Mesothelial cell of epicardium (in vitro differentiated cells): Measurements from ENCODE around the gene ZC2HC1C. TPM values are rescaled to one million over a fixed set of nuclear protein-coding genes. Genes with fewer than 3 reads are reported as not detected.

Source experiments
- DNase-seq, 2 experiments: peaks; one replicate each; pipeline ENCODE4 v3.0.0; 2021; ENCODE audit warnings: low spot score in 2 of 2; ENCODE audit not compliant: unreplicated experiment in 2 of 2
- H3K27ac Mint-ChIP-seq: 2 replicates; pipeline ENCODE4 v1.8.0; 2021; ENCODE audit warnings: mixed read lengths
- H3K27me3 Mint-ChIP-seq: 2 replicates; pipeline ENCODE4 v1.8.0; 2021; ENCODE audit warnings: low read depth, mixed read lengths
- H3K36me3 Mint-ChIP-seq: 2 replicates; pipeline ENCODE4 v1.8.0; 2021; ENCODE audit warnings: mixed read lengths
- H3K4me1 Mint-ChIP-seq: 2 replicates; pipeline ENCODE4 v1.8.0; 2021; ENCODE audit warnings: mixed read lengths
- H3K4me3 Mint-ChIP-seq: 2 replicates; pipeline ENCODE4 v1.8.0; 2021; ENCODE audit warnings: mild to moderate bottlenecking, moderate library complexity, mixed read lengths
- H3K9me3 Mint-ChIP-seq: 2 replicates; pipeline ENCODE4 v1.8.0; 2021; ENCODE audit warnings: mixed read lengths
- total RNA-seq: library from RNA; stranded (reverse); gene quantifications from 3 replicates; pipeline ENCODE4 v1.2.1, GENCODE V29; 2021
- TF ChIP-seq, protein P1 (sequence below): fragments of 200-600 bp; sonication (generic); IDR thresholded peaks from one replicate; pipeline ENCODE4 v1.5.0; 2021; ENCODE audit warnings: antibody characterized with exemption; ENCODE audit not compliant: unreplicated experiment

The ZC2HC1C gene
- total RNA-seq, 1 donor from 2014 or later = 2.3 TPM

GRCh38 chr14:75127903-75128595, 58.6 kb downstream of the ZC2HC1C start:
- Mint-ChIP-seq H3K27me3 (no peaks in the 10 kb centered on the region), H3K36me3 (peaks cover 4% of the 10 kb centered on the region), H3K4me3 (peak overlapping the region; percentile 89), H3K4me1 (peaks cover 35% of the 10 kb centered on the region), H3K9me3 (no peaks in the 10 kb centered on the region), H3K27ac (peak overlapping the region; percentile 93)
- DNase-seq = no peak
- TF ChIP-seq, protein P1, sequence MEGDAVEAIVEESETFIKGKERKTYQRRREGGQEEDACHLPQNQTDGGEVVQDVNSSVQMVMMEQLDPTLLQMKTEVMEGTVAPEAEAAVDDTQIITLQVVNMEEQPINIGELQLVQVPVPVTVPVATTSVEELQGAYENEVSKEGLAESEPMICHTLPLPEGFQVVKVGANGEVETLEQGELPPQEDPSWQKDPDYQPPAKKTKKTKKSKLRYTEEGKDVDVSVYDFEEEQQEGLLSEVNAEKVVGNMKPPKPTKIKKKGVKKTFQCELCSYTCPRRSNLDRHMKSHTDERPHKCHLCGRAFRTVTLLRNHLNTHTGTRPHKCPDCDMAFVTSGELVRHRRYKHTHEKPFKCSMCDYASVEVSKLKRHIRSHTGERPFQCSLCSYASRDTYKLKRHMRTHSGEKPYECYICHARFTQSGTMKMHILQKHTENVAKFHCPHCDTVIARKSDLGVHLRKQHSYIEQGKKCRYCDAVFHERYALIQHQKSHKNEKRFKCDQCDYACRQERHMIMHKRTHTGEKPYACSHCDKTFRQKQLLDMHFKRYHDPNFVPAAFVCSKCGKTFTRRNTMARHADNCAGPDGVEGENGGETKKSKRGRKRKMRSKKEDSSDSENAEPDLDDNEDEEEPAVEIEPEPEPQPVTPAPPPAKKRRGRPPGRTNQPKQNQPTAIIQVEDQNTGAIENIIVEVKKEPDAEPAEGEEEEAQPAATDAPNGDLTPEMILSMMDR = no peak

DNA sequence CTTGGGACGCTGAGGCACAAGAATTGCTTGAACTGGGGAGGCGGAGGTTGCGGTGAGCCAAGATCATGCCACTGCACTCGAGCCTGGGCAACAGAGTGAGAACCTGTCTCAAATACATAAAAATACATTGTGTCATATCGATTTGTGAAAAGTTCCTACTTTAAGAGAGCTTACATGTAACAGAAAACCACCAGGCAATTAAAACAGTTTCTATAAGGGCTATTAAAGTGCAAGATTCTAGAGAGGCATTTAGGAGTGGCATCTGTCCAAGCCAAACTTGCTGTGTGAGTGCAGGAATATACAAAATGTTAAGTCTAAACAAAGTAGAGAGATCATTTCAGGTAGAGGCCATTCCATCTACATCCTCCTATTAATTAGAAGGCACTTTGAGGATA, 59.2 kb downstream of the ZC2HC1C start:
- no peak for DNase-seq
- TF ChIP-seq, protein P1 = no peak
- Mint-ChIP-seq H3K4me3 (peak overlapping the region; percentile 40), H3K27me3 (no peaks in the 10 kb centered on the region), H3K9me3 (no peaks in the 10 kb centered on the region), H3K36me3 (peaks cover 7% of the 10 kb centered on the region), H3K4me1 (peaks cover 35% of the 10 kb centered on the region), H3K27ac (no peak overlapping the region)

Other genes with a start within 250 kb of the ZC2HC1C start
- not detected in 3 replicates for gene PROX2, start 193.5 kb upstream of the ZC2HC1C start, total RNA-seq
- 74.4 to 81.5 TPM (median 79.7 TPM) in 3 replicates for gene DLST, start 187.7 kb upstream of the ZC2HC1C start, total RNA-seq
- gene RPS6KL1, start 146.4 kb upstream of the ZC2HC1C start, total RNA-seq = 0.13 to 1.1 TPM (median 0.70 TPM) in 3 replicates
- 8.4 to 9.6 TPM (median 8.6 TPM) in 3 replicates for gene PGF, start 114.0 kb upstream of the ZC2HC1C start, total RNA-seq
- 31.0 to 34.7 TPM (median 33.9 TPM) in 3 replicates for gene EIF2B2, start 66.7 kb upstream of the ZC2HC1C start, total RNA-seq
- gene MLH3, start 18.2 kb upstream of the ZC2HC1C start, total RNA-seq = 40.3 to 47.4 TPM (median 47.0 TPM) in 3 replicates
- gene ACYP1, start 5.6 kb upstream of the ZC2HC1C start, total RNA-seq = 16.7 to 17.5 TPM (median 17.3 TPM) in 3 replicates
- gene NEK9, start 57.4 kb downstream of the ZC2HC1C start, total RNA-seq = 116 to 133 TPM (median 121 TPM) in 3 replicates
- 237 to 242 TPM (median 241 TPM) in 3 replicates for gene TMED10, start 107.0 kb downstream of the ZC2HC1C start, total RNA-seq
- gene FOS, start 209.2 kb downstream of the ZC2HC1C start, total RNA-seq = 789 to 796 TPM (median 796 TPM) in 3 replicates